ENCODE data around the gene PPP2R2C.

Gene PPP2R2C

DNA sequence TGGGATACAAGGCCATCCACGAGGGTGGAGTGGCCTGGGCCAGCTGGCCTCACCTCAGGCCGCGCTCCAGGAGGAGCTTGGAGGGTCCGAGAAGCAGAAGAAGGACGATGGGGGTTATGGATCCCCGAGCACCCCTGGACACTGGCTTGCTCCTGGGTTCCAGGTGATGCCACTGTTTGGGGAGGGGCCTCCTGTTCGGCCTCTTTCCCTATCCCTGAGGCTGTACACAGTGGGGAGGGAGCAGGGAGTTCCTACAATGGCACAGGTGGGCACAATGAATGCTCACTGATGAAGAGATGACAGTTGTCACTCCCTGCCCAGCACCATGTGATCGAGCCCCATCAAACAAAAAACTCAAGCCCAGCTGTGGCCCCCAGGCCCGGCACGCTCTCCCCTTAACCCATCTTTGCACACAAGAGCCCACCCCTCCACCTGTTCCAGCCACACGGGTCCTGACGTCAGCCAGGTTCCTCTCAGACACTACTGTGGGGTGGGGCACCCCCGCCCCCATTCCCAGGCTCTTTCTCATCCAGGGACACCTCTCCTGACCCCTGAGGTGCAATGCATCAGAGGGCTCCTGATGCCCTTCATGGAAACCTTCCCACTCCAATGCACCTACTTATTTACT, 132.5 kb downstream of the PPP2R2C start:
- DNase-seq = no peak

DNA sequence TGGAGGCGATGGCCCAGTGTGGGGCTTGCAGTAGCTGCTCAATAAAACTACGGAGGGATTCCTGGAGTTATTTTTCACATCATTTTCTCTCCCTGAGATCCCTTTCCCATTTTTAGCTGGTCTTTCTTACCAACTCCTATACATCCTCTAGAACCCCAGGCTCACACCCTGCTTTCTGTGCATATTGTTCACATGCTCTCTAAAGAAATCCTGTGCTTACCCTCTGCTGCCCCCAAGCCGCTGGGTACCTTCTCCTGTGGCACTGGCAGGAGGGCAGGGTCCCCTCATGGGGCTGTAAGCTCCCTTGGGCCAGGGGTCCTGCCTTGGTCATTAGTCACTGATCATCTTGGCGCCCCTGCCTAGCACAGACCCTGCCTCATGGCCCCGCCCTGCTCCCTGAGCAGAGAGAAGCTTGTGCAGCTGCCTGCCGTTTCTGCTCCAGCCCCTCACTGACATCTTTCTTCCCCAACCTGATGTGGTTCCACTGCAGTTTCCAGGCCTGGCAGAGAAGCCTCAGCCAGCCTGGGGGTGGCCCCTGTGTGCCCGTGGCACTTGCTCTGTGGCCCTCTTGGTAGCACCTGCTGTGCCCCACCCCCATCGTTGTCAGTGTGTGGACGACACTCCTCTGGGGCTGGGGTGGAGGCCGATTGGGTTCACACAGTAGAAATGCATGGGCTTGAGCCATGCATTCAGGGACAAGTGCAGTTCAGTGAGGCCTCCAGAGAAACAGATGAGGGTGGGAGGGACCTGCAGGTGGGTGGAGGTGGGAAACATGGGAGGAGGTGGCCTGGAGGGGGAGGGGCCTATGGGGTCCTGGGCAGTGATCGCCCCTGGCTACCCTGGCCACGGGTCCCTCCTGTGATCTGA, 133.2 kb downstream of the PPP2R2C start:
- DNase-seq = no peak

DNA sequence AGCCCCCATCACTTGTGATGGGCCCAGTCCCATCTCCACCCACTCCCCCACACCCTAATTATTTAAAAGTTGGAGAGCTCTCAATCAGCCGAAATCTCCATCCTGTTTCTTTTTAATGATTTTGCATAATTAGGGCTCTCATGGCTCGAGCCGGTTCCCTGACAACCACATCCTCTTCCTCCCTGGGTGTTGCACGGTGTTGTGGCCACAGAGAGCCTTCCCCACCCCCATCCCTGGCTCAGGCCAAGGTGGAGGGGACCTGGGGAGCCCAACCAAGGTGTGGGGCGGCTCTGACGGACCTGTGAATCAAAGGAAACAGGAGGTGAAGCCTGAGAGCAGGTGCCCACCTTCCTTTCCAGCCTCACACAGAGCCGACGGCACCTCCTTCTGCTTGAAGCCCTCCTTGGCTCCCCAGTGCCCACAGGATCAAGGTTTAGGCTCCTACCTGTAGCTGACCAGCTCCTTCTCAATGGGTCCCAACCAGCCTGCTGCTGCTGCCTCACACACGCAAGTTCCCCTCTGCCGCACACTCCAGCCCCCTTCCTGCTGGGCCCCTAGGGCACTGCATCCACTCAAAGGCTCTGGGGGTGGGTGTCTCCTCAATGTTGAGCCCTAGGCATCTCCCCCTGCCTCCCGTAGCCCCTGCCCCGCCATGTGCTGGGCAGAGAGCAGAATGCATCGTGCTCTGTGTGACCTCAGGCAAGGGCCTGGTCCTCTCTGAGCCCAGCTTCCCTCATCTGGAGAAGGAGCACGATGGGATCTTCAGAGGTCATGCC, 134.1 kb downstream of the PPP2R2C start:
- DNase-seq = no peak

DNA sequence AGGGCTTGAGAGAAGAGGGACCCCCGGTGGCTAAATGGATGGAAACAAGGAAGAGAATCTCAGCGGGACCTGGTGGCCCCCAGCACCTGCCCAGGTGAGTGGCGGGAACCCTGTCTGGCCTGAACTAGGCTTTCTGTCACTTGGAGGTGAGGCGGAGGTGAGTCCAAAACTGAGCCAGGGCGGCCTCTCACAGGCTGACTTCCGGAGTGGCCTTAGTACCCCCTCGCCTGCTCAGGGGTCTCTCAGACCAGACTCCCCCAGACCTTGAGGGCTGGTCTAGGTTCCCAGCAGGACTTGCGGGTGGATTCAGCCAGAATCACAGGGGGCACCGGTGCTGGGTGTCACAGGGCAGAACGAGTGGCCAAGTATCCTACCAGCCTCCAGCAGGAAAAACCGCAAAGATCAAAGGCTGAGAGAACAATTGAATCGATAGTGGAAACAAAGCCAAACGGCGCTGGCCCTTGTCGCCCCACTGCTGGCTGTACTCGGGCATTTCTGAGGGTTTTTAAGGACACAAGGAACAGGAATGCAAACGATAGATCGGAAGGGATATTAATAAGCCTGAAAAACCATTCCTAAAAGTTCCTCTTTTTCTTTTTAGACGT, 135.0 kb downstream of the PPP2R2C start:
- DNase-seq = no peak

DNA sequence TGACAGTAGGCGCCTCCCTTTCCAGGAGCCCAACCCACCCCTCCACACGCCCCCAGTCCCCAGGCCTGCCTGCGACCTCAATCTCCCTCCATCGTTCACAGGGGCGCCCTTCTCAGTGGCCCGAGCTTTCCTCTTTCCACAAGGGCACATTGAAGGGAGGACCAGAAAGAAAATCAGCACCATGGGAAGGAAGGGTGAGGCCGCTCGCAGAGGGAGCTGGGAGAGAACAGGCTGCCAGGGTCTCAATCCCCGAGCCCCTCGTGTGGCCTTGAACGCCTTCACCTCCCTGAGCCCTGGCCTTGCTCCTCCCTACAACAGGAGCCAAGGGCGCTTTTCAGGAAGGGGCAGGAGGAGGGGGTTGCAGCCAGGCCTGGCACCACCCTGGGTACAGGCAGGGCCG, 136.2 kb downstream of the PPP2R2C start:
- DNase-seq = no peak

DNA sequence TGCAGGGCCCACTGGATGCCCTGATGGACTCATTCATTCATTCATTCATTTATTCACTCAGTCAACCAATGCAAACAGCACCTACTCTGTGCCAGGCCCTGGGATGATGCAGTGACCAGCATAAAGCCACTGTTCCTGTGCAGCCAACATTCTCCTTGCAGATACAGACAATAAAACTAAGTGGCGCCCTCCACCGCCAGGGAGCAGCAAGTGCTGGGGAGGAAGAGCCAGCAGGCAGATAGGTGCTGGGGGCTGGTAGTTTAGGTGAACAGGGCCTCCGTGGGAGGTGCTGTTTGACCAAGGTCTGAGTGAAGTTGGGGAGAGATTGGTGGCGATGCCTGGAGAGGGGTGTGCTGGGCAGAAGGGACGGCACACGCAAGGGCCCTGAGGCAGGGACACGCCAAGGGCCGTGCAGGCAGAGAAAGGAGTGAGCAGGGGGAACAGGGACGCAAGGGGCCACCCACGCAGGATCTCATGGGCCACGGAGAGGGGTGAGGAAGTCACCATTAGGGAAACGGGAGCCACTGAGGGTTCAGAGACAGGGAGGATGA, 137.3 kb downstream of the PPP2R2C start:
- no peak for DNase-seq

DNA sequence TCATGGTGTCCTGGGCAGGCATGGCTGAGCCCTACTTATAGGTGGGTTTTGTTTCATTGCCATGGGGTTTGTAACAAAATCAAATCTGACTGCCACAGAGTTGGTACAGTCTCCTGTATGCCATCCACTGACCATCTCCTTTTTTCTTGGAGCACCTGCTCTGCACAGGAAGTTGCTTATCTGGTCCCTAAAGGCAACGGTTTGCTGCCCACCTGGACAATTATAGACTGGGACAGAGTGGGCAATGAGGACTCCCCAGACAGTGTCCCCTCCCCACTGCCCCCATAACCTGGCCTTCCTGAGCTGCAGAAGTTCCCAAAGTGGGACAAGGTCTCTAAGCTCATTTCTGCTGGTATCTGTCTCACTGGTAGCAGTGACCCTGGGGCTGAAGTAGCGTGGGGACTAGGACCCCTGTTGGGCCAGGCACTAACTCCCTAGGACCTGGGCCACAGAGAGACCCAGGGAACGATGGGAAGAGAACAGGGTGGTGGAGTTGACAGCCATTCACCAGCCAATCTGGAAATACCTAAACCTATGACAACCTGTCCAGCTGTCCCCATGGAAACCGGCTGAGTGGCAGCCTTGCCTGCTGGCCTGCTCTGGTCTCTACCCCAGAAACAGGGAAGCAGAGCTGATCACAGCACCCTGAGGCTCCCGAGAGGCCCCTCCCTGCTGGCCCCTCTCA, 138.1 kb downstream of the PPP2R2C start:
- no peak for DNase-seq

DNA sequence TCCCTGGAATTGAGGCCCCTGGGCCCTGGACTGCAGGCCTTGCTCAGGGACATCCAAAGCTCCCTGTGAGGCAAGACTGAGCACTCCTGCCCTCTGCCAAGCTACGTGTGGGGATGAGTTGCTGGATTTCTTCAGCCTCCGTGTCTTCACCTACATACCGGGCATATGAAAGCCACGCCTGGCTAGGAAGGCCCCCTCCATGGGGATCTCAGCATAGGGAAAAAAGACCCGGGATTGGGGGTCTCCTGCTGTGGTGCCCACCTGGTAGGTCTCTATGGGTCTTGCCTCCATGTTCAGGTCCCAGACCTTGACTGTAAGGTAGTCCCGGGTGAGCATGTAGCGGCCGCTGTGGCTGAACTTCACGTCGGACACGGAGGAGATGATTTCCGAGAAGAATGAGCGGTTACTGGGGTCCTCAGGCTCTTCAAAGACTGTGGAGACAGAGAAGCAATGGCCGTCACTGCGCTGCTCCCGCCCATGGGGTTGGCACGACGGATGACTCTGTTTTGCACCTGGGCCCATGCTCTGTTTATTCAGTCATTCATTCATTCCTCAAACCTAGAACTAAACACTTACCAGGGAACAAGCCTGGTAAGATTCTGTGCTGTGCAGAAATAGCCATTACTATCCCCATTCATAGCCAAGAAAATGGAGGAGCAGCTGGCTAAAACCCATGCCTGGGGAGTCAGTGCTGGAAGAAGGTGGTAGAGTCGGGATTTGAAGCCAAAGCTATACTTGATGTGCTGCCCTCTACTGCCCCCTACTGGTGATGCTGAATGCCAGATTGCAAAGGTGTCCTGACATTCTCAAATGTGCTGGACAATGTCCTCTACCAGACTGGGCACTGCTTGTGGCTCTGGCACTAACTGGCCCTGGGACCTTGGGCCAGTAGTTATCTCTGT, 138.9 kb downstream of the PPP2R2C start:
- DNase-seq = no peak

DNA sequence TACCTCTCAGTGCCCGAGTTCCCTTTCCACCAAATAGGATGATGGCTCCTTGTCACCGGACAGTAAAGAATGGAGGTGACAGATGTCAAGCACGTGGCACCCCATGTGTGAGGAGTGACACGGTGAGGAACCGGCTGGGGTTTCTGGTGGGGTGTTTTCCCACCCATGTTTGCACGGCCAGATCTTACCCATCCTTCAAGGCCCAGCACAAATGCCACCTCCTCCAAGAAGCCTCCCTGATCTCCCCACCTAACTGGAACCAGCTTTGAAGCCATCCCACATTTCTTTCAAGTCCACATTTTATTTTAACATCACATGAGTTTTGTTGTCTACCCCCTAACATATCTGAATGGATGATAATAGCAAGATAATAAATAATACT, 139.8 kb downstream of the PPP2R2C start:
- no peak for DNase-seq

DNA sequence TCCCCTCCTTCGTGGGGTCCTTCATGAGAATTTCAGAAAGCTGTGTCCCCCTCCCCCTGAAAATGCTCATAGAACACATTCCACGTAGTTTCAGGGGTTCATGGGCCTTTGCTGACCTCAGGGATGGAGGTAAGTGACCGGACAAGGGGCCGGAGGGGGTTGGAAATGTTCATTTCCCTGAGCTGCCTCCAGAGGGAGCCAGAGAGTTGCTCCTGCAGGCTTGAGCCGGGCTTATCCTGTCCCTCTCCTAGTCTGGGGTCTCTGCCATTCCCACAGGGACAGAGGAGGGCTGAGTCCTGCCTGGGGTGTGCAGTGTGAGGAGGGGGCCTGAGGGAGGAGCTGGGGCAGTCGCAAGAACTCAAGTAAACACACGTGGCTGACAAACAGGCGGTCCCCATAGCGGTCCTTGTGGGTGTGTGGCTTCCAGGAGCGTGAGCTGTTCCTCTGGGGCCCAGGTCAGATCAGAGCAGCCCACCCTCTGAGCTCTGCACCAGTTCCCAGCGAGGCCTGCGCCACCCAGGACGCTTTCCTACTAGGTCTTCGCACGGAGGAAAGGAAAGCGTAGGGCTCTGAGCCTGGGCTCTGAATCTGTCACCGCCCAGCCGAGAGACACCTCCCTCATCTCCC, 140.3 kb downstream of the PPP2R2C start:
- no peak for DNase-seq

DNA sequence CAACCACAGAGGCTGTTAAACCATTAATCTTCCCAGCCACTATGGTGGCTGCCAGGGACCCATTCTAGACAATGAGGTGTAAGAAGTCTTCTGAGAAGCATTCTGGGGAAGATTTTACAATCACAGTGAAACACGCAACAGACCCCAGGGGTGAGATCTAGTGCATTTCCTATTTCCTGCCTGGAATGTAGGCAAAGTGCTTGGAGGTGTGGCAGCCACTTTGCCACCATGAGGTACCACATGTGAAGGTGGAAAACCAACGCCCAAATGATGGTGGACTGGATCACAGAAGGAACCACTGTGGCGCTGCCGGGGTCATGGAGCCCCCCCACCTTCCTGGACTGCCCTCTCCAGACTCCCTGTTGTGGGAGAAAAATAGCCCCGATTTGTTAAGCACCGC, 140.9 kb downstream of the PPP2R2C start:
- DNase-seq = no peak

DNA sequence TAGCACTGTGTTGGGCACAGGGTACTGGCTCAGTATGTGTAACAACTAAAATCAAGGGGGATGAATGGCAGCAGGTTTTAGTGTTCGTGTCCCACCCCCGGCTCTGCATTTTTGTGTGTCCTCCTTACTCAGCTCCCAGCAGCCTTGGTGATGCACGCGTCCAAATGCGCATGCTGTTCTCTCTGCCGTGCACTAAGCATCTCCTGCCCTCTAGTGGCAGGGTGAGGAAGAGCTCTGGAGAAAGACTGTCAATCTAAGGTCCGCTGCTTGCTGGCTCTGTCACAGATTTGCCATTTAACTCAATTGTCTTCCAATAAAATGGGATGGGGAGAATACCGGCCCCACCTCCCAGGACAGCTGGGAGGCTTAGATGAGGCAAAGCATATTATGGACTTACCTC, 141.4 kb downstream of the PPP2R2C start:
- DNase-seq = no peak

DNA sequence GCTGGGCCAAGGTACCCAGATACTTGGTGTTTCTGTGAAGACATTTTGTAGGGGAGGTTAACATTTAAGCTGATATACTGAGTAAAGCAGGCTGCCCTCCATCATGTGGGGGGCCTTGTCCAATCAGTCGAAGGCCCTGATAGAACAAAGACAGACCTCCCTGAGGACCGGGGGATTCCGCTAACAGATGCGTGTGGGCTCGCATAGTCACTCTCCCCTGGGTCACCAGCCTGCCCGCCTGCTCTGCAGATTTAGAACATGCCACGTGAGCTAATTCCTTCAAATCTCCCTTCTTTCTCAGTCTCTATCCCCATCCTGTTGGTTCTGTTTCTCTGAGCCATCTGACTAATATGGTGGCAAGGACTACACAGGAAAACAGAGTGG, 142.0 kb downstream of the PPP2R2C start:
- DNase-seq = no peak

DNA sequence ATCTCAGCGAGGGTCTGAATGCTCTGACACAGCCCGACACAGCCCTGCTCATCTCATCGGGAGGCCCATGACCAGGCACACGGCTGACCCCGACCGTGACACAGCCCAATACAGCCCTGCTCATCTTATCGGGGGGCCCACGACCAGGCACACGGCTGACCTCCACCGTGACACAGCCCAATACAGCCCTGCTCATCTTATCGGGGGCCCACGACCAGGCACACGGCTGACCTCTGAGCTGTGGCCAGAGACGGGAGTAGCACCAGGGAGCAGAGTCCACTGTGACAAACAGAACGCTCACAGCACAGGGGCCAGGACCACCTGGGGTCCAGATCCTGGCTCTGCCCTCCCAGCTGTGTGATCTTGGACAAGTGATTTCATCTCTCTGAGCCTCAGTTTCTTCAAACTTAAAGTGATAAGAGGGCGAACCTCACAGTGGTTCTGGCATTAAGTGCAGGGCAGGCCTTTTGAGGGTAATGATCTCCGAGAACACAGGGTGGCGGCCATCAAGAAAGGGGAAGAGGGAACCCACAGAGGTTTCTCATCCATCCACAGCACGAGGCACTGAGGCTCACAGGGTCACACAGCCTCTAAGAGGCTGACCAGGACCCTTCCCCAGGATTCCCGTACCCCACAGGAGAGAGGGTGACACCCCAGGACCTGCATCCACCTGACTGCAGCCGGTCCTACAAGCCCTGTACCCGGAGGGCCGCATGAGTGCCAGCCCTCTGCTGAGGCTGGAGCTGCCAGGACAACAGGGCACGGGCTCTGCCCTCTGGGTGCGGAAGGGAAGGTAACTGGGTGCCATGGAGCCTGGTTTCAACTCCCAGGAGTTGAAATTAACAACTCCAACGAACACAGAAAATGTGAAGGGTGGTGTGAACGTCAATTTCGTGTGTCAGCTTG, 142.7 kb downstream of the PPP2R2C start:
- DNase-seq = no peak

DNA sequence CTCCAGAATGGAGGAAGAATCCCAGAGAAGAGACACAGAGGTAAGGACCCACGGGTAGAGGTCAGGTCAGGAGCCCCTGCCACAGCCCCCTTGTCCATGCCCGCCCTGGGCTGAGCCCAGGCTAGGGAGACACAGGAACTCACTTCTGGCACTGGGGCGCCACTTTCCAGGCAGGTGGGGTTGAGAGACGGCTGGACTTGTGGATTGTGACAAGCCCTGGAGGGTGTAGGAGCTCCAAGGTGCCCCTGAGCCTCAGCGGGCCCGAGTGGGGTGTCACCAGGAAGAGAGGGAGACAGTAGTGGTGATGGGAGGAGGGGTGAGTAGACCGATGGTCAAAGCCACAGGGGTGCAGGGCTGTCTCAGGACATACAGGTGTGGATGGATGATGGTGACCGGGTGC, 143.9 kb downstream of the PPP2R2C start:
- DNase-seq = no peak

DNA sequence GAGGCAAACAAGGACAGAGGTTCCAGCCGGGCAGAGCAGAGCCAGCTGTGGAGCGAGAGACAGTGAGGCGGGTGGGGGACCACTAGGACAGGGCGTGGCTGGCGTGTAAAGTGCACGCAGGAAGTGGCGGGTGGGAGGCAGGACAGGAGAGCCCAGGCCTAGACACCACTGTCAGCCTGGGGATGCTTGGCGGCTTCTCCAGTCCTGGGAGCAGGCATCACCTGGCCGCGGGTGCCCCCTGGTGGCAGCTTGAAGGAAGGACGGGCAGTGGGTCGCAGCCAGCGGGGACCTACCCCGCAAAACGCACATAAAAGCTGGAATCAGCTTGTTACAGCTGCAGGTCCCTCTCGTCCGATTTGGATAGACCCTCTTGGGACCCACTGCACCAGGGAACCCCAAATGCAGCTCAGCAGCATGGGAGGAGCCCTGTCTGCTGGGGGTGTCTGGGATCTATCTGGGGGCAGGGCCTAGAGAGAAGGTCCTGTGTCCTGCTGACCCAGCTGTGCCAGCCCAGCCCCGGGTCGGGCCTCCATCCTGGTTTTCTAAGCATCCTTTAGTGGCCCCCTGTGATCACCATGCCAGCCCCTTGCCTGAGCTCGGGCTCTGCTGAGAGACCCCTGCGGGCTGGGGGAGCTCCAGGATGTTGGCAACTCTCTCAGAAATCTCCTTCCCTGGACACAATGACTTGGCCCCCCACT, 145.0 kb downstream of the PPP2R2C start:
- DNase-seq = peak; percentile 52

DNA sequence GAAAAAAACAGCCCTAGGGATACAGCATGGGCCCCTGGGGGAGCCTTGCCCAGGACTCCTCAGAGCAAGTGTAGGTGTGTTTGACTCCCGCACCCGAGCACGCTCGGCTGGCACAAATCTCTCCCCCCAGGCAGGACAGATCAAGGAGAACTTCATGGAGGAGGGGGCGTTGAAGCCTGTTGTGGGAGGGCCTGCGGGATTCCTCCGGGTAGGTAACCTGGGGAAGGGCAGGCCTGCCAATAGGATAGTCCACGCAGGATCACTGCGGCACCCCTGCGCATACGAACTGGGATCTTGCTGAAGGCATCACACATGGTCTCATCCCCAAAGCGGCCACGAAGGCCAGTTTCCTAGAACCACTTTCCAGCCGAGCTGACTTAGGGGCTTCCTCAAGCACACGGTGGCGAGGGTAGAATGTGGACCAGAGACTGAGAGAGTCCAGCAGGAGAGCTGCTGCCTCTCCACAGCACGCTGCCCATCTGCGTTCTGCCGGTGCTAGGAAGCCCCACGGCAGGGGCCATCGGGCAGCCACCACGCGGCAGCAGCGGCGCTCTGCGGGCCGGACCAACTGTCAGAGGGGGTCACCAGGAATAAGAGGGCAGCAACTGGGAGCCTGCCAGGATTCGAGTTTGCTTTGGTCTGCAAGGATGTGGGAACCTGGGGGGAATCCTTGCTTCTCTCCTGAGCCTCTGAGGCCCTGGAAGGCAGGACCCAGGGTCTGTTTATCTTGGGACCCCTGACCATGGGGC, 145.9 kb downstream of the PPP2R2C start:
- no peak for DNase-seq

DNA sequence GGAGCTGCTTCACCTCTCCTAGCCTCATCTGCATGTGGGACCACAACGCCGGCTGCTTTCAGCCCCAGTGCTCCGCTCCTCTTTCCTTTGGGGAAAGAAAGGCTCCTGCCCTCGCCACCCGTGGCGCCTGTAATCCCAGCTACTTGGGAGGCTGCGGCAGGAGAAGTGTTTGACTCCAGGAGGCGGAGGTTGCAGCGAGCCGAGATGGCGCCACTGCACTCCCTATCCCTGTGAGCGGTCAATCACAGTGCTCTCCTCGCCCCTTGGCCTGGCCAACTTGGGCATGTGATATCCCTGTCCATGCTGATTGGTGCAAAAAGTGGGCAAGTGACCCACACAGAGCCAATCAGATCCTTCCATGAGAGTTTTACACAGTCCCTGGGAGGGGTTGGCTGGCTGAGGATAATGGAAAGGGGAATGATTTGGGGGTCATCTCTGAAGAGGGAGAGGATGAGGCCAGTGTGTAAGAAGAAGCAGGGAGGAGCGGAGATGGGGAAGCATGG, 146.6 kb downstream of the PPP2R2C start:
- DNase-seq = no peak

Data from fibroblast of skin of right quadriceps (primary cell).